ENCODE measurements around the gene PCDHGA6. TPM values are rescaled to one million over a fixed set of nuclear protein-coding genes. Genes with fewer than 3 reads are reported as not detected.
"Not testable (repeated sequence)": the region's sequence is repeated elsewhere in the genome, so short reads cannot be mapped to it uniquely, and the experiment has no call there.

Gene PCDHGA6
- total RNA-seq, 1 donor from 2014 or later = 10.3 TPM

- ATAC-seq (no peak), DNase-seq (ENCODE audit: low spot score) (no peak)
- intact Hi-C loops (cut with DNase I) = no loop called here
Measured at GRCh38 chr5:141356133-141356532, 17.6 kb upstream of the PCDHGA6 start.

GRCh38 chr5:141356950-141357349 lies 16.7 kb upstream of the PCDHGA6 start:
- DNase-seq (ENCODE audit: low spot score) (no peak), ATAC-seq (no peak)
- intact Hi-C loops (cut with DNase I) = no loop called here

- intact Hi-C loops (cut with DNase I) = no loop called here
- DNase-seq (ENCODE audit: low spot score) (no peak), ATAC-seq (no peak)
Measured at GRCh38 chr5:141359790-141360426, 13.8 kb upstream of the PCDHGA6 start, which contains the start of gene PCDHGB2. PCDHGB2 (plus strand) TSS chr5:141359994; CDS start chr5:141360136, 142 bp downstream.

GRCh38 chr5:141360685-141361084 lies 13.0 kb upstream of the PCDHGA6 start:
- intact Hi-C loops (cut with DNase I) = no loop called here
- no peak for DNase-seq (ENCODE audit: low spot score)
- no peak for ATAC-seq

- ATAC-seq = no peak
- DNase-seq (ENCODE audit: low spot score) = no peak
- intact Hi-C loops (cut with DNase I) = no loop called here
Measured at GRCh38 chr5:141362719-141363118, 11.0 kb upstream of the PCDHGA6 start.

GRCh38 chr5:141363952-141364660 lies 9.6 kb upstream of the PCDHGA6 start, which contains the start of gene PCDHGA5:
PCDHGA5 (plus strand) TSS chr5:141364162; CDS start chr5:141364331, 169 bp downstream.
- ATAC-seq (no peak), DNase-seq (ENCODE audit: low spot score) (no peak)
- intact Hi-C loops (cut with DNase I) = no loop called here

- intact Hi-C loops (cut with DNase I) = no loop called here
- no peak for DNase-seq (ENCODE audit: low spot score)
- no peak for ATAC-seq
Measured at GRCh38 chr5:141366016-141366896, 7.4 kb upstream of the PCDHGA6 start.

GRCh38 chr5:141369994-141370848 lies 3.5 kb upstream of the PCDHGA6 start, which contains the start of gene PCDHGB3:
PCDHGB3 (plus strand) TSS chr5:141370242; CDS start chr5:141370395, 153 bp downstream.
- DNase-seq (ENCODE audit: low spot score) (no peak), ATAC-seq (peak; percentile 61)
- intact Hi-C loops (cut with DNase I) = no loop called here

- ATAC-seq (no peak), DNase-seq (ENCODE audit: low spot score) (no peak)
- intact Hi-C loops (cut with DNase I) = no loop called here
Measured at GRCh38 chr5:141371572-141372475, 1.9 kb upstream of the PCDHGA6 start.

- intact Hi-C loops (cut with DNase I) = no loop called here
- DNase-seq (ENCODE audit: low spot score) (no peak), ATAC-seq (no peak)
Measured at GRCh38 chr5:141374627-141375026, 936 bp downstream of the PCDHGA6 start.

GRCh38 chr5:141375444-141376155 lies 1.9 kb downstream of the PCDHGA6 start:
- ATAC-seq; DNase-seq (ENCODE audit: low spot score); intact Hi-C loops (cut with DNase I): not testable (repeated sequence)

GRCh38 chr5:141382469-141383294 lies 9.0 kb downstream of the PCDHGA6 start, which contains the start of gene PCDHGA7:
PCDHGA7 (plus strand) TSS chr5:141382742; CDS start chr5:141382900, 158 bp downstream.
- intact Hi-C loops (cut with DNase I) = no loop called here
- DNase-seq (ENCODE audit: low spot score) (no peak), ATAC-seq (no peak)

- ATAC-seq (no peak), DNase-seq (ENCODE audit: low spot score) (no peak)
- intact Hi-C loops (cut with DNase I) = no loop called here
Measured at GRCh38 chr5:141383345-141383744, 9.7 kb downstream of the PCDHGA6 start.

GRCh38 chr5:141384471-141385267 lies 11.0 kb downstream of the PCDHGA6 start:
- intact Hi-C loops (cut with DNase I) = no loop called here
- no peak for DNase-seq (ENCODE audit: low spot score)
- no peak for ATAC-seq

Data from sciatic nerve (tissue), 2 donors.